ENCODE data around the gene ANO4. TPM values are rescaled to one million over a fixed set of nuclear protein-coding genes. Genes with fewer than 3 reads are reported as not detected.

Gene ANO4
- total RNA-seq, 1 donor from 2014 or later: 0.35 TPM

GRCh38 chr12:100801320-100801719 lies 6.7 kb downstream of the ANO4 start:
- DNase-seq (ENCODE audit: low spot score) (no peak), ATAC-seq (no peak)

DNA sequence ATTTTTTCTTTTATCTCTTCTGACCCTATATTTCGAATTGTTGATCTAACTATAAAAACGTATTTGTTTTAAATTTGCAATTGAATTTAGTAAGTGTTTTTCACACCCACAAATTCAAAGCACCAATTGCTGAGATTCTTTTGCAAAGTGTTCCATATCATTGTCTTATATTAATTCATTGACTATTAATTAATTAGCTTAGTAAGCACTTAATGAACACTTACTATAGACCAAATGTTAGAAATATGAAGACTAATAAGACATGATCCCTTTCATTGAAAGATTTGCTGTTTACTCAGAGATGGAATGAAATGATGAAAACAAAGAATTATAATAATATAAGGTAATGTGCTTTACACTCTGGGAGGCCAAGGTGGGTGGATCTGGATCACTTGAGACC lies 14.2 kb downstream of the ANO4 start:
- no peak for ATAC-seq
- DNase-seq (ENCODE audit: low spot score): no peak

GRCh38 chr12:100820314-100820713 lies 25.7 kb downstream of the ANO4 start:
- DNase-seq (ENCODE audit: low spot score) (no peak), ATAC-seq (no peak)

GRCh38 chr12:100823963-100824362 lies 29.4 kb downstream of the ANO4 start:
- DNase-seq (ENCODE audit: low spot score): no peak
- ATAC-seq: no peak

- DNase-seq (ENCODE audit: low spot score): no peak
Measured at GRCh38 chr12:100824476-100824875, 29.9 kb downstream of the ANO4 start.

GRCh38 chr12:100826323-100826722 lies 31.7 kb downstream of the ANO4 start:
- DNase-seq (ENCODE audit: low spot score): no peak
- peak; percentile 67 for ATAC-seq

More at GRCh38 chr12:100824476-100824875, 29.9 kb downstream of the ANO4 start:
- no peak for ATAC-seq

- DNase-seq (ENCODE audit: low spot score) (no peak), ATAC-seq (peak; percentile 69)
Measured at GRCh38 chr12:100827901-100828520, 33.4 kb downstream of the ANO4 start.

GRCh38 chr12:100830003-100830795 lies 35.6 kb downstream of the ANO4 start:
- DNase-seq (ENCODE audit: low spot score) (no peak), ATAC-seq (no peak)

DNA sequence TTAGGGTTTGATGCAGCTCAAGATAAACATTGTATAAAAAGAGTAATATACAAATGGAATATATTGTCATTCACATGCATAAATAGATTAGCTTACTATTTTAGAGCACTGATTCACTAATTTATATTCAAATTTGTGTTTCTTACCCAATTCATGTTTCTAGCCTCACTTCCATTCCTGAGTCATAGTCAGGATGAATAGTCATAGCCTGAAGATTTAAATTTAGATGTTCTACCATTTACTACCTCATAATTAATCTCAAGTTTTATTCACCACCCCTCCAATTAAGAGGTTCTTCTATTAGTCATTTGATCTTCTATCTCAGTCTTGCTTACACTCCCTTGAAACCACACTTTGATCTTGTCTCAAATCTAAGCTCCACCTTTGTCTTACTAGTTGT lies 38.7 kb downstream of the ANO4 start:
- ATAC-seq (no peak), DNase-seq (ENCODE audit: low spot score) (no peak)

GRCh38 chr12:100840748-100841147 lies 46.2 kb downstream of the ANO4 start:
- no peak for DNase-seq (ENCODE audit: low spot score)
- ATAC-seq: no peak

DNA sequence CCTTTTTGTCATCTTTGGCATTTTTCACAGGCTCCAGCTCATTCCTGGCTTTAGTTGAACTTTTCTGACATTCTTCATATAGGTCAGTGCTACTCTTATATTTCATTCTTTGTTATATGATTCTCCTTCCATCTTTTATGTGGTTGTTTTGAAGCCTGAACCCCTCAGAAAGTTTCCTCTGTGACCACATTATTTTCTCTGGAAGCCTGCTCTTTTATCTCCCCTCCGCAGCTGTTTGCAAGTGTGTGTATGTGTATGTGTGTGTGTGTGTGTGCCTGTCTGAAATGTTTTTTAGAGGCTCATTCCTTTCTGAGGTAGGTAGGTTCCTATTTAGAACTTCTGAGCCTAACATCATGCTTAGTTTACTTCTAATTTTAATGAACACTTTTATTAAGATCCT lies 47.6 kb downstream of the ANO4 start:
- DNase-seq (ENCODE audit: low spot score): no peak
- no peak for ATAC-seq

GRCh38 chr12:100843061-100843460 lies 48.5 kb downstream of the ANO4 start:
- no peak for ATAC-seq
- no peak for DNase-seq (ENCODE audit: low spot score)

GRCh38 chr12:100845095-100845494 lies 50.5 kb downstream of the ANO4 start:
- ATAC-seq (no peak), DNase-seq (ENCODE audit: low spot score) (no peak)

DNA sequence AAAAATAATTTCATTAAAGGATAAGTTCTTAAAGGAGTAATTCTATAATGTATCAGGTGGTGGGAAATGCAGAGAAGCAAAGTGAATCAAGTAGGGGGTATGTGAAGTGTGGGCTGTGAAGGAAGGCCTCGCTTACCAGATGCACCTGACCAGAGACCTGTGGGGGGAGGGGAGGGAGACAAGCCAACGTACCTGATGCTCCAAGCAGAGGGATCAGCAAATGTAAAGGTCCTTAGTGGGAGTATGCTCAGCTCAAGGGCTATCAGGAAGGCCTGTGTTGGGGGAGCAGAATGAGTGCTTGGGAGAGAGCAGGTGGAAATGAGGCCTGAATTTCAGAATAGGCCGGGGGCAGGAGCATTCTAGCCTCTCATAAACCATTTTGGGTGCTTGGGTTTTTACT lies 57.1 kb downstream of the ANO4 start:
- no peak for ATAC-seq

GRCh38 chr12:100857418-100857817 lies 62.8 kb downstream of the ANO4 start:
- ATAC-seq (no peak), DNase-seq (ENCODE audit: low spot score) (no peak)

More for the DNA sequence above, 57.1 kb downstream of the ANO4 start:
- DNase-seq (ENCODE audit: low spot score): no peak

- ATAC-seq (no peak), DNase-seq (ENCODE audit: low spot score) (no peak)
Measured at GRCh38 chr12:100857971-100858370, 63.4 kb downstream of the ANO4 start.

DNA sequence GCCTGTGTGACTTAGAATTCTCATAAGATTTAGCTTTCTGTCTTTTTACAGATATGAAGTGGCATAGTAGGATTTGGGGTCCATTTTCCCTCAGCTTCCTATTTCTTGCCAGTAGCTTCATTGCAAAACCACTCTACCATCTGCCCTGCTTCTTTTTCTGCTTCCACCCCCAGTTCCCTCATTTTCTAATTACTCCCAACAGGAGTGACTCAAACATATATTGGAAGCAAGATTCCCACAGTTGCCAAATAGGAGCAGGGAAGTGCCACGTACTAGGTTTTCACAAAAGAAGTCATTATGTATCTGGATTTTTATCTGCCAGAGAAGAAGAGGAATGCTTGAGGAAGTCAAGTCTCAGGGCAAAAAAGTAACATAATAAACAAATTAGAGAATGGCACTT lies 64.1 kb downstream of the ANO4 start:
- DNase-seq (ENCODE audit: low spot score) (no peak), ATAC-seq (no peak)

DNA sequence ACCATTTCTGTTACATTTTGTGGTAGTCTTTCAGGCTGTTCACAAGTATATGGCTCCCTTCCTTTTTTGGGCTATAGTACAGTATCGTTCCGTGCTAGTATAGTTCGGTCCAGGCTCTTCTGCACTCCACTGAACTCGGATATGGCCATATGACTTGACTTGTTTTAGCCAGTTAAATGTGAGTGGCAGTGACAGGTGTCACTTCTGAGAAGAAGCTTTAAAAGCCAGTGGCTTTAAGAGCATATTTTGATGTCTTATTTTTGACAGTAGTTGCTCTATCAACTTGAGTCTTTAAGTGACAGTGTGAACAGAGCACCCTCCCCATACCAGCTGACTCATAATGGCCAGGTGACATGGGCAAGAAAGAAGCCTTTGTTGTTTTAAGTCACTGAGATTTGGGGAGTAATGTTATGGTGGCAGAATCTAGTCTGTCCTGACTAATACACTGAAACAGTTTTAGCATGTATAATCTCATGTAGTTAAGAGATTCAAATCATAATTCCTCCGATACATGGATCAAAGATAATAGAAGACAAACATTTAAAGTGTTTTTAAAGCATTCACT lies 64.6 kb downstream of the ANO4 start:
- no peak for ATAC-seq
- DNase-seq (ENCODE audit: low spot score): no peak

DNA sequence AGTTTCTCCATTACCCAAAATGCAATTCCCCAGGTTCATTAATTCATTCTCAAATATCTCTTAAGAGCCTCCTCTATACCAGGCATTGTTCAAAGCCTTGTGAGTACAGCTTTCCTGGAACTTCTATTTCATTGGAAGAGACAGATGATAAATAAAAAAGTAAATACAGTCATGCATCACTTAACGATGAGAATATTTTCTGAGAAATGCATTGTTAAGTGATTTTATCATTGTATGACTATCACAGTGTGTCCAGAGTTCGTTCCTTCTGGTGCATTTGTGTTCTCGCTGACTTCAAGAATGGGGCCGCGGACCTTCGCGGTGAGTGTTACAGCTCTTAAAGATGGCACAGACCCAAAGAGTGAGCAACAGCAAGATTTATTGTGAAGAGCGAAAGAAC lies 66.0 kb downstream of the ANO4 start:
- no peak for ATAC-seq

GRCh38 chr12:100862676-100863075 lies 68.1 kb downstream of the ANO4 start:
- DNase-seq (ENCODE audit: low spot score): no peak
- ATAC-seq: no peak

More for the DNA sequence above, 66.0 kb downstream of the ANO4 start:
- no peak for DNase-seq (ENCODE audit: low spot score)

DNA sequence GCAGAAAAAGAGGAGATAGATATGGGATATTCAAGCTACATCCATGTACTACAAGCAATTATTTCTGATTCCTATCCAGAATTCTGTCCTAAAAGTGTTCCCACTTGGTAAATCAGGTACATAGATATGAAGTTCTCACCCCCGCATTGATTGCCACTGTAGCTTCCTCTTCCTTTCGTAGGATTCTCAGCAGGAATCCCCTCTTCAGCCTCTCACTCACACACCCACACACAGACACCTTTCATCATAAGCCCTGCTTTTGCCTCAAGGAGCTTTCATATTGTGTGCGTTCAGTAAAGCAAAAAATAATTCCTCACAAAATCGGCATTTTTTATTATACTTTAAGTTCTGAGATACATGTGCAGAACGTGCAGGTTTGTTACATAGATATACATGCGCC lies 69.8 kb downstream of the ANO4 start:
- ATAC-seq: no peak

More for the DNA sequence above, 69.8 kb downstream of the ANO4 start:
- DNase-seq (ENCODE audit: low spot score): no peak

All from left lobe of liver (tissue), 2 donors.